ENCODE results near the gene VSTM4.

Gene VSTM4

DNA sequence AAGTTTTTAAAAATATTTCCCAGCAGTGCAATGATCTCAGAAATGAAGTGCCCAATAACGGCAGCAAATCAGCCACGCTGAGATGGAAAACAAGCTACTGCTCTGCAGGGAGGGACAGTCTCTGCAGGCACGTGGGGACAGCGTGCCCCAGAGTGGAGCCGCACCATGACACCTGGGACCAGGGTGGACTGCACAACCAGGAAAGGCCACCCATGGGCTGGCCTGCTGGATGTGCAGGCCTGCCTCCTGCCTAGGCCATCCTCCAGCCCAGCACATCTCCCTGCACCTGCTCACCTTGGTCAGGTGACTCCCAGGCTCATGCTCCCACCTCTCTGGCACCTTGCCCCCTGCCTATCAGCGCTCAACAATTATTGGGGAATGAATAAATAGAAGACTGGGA, 80.4 kb downstream of the VSTM4 start:
- H3K4me3 Mint-ChIP-seq: no peak overlapping the region
- TF ChIP-seq, protein P1, sequence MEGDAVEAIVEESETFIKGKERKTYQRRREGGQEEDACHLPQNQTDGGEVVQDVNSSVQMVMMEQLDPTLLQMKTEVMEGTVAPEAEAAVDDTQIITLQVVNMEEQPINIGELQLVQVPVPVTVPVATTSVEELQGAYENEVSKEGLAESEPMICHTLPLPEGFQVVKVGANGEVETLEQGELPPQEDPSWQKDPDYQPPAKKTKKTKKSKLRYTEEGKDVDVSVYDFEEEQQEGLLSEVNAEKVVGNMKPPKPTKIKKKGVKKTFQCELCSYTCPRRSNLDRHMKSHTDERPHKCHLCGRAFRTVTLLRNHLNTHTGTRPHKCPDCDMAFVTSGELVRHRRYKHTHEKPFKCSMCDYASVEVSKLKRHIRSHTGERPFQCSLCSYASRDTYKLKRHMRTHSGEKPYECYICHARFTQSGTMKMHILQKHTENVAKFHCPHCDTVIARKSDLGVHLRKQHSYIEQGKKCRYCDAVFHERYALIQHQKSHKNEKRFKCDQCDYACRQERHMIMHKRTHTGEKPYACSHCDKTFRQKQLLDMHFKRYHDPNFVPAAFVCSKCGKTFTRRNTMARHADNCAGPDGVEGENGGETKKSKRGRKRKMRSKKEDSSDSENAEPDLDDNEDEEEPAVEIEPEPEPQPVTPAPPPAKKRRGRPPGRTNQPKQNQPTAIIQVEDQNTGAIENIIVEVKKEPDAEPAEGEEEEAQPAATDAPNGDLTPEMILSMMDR (IDR thresholded peaks at IDR 0.05): no peak
- peaks cover 12% of the 10 kb centered on the region for H3K27me3 Mint-ChIP-seq (ENCODE audit: low read depth, poor library complexity)
- H3K27ac Mint-ChIP-seq: no peak overlapping the region
- no peaks in the 10 kb centered on the region for H3K36me3 Mint-ChIP-seq (ENCODE audit: low read depth)
- no peaks in the 10 kb centered on the region for H3K9me3 Mint-ChIP-seq
- no peaks in the 10 kb centered on the region for H3K4me1 Mint-ChIP-seq
- DNase-seq: no peak

DNA sequence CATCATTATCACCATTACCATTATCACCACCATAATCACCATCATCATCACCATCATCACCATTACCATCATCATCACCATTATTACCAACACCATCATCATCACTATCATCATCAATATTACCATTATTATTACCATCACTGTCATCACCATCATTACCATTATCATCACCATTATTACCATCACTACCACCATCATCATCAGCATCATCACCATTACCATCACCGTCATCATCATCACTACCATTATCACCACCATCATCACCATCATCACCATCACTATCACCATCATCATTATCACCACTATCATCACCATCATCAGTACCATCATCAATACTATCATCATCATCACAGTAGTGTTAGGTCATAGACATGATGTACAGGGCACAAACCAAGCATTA, 81.4 kb downstream of the VSTM4 start:
- peaks cover 18% of the 10 kb centered on the region for H3K27me3 Mint-ChIP-seq (ENCODE audit: low read depth, poor library complexity)
- no peak overlapping the region for H3K27ac Mint-ChIP-seq
- H3K9me3 Mint-ChIP-seq: no peaks in the 10 kb centered on the region
- H3K36me3 Mint-ChIP-seq (ENCODE audit: low read depth): no peaks in the 10 kb centered on the region
- TF ChIP-seq, protein P1 (IDR thresholded peaks at IDR 0.05): no peak
- DNase-seq: no peak
- no peak overlapping the region for H3K4me3 Mint-ChIP-seq
- H3K4me1 Mint-ChIP-seq: no peaks in the 10 kb centered on the region

DNA sequence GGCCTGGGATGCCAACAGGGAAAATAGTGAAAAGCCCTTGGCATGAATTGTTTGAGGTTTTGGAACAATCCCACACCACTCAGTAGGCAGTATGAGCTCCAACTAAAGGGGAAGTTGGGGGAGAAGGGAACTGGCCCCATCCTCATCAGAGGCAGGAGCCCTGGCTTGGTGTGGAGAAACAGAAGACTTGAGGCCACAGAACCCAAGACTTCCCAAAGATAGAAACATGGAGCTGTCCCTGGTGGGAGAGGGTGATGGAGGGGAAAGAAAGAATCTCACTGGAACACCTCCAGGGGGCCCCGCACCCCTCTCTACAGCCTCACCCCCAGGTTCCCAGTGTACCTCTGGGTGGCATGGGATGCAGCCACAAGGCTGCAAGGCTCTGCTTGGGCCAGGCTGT, 85.7 kb downstream of the VSTM4 start:
- H3K4me3 Mint-ChIP-seq: no peak overlapping the region
- TF ChIP-seq, protein P1 (IDR thresholded peaks at IDR 0.05): no peak
- H3K4me1 Mint-ChIP-seq: peaks cover 6% of the 10 kb centered on the region
- no peaks in the 10 kb centered on the region for H3K9me3 Mint-ChIP-seq
- no peaks in the 10 kb centered on the region for H3K36me3 Mint-ChIP-seq (ENCODE audit: low read depth)
- H3K27me3 Mint-ChIP-seq (ENCODE audit: low read depth, poor library complexity): peaks cover 10% of the 10 kb centered on the region
- DNase-seq: no peak
- no peak overlapping the region for H3K27ac Mint-ChIP-seq

DNA sequence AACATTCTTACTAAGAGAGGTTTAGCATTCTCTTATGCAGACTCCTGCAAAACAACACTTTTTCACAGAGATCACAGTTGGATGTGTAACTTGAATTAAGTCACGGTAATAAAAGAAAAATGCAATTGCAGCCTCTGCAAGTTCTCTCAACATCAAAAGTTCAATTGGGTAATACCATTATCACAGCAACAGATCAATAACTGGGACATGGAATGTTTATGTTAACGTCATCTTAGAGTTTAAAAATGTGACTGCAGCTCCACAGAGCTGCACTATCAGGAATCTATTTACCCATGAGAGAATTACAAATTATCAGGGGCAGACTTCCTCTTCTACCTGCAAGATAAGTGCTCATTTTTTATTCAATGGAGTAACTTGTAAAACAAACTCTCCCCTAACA, 86.7 kb downstream of the VSTM4 start:
- Mint-ChIP-seq H3K4me1 (peaks cover 13% of the 10 kb centered on the region), H3K36me3 (ENCODE audit: low read depth) (no peaks in the 10 kb centered on the region), H3K27me3 (ENCODE audit: low read depth, poor library complexity) (peaks cover 15% of the 10 kb centered on the region), H3K27ac (no peak overlapping the region), H3K9me3 (no peaks in the 10 kb centered on the region), H3K4me3 (no peak overlapping the region)
- TF ChIP-seq, protein P1 (IDR thresholded peaks at IDR 0.05): no peak
- no peak for DNase-seq

DNA sequence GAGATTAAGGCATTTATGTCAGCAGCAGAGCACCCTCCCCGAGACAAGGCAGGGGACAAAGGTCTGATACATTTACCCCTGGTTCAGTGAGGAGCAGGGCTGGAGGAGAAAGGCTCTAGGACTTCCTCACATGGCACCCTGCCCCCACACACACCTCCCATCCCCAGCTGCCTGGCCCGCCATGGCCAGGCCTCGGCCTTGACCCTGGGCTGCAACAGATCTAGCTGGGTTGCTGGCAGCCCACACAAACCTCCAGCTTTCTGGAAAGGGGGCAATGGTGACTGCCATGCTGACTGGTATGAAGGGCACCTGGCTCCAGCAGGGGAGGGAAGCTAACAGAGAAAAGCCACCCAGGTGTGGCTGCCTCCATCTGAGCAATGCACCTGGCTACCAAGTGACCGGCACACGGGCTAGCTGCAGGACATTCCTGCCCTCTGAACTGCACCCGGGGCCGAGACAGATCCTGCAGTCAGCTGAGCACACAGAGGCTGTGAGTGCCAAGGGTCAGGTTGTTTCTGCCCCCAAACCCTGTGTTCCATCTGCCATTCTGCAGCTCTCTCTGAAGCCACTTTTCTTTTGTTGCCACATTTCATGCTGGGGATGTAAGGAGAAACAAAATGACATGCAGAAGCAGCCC, 89.9 kb downstream of the VSTM4 start:
- TF ChIP-seq, protein P1 (IDR thresholded peaks at IDR 0.05): no peak
- Mint-ChIP-seq H3K4me1 (peaks cover 14% of the 10 kb centered on the region), H3K9me3 (no peaks in the 10 kb centered on the region), H3K4me3 (no peak overlapping the region), H3K27ac (no peak overlapping the region), H3K27me3 (ENCODE audit: low read depth, poor library complexity) (peaks cover 15% of the 10 kb centered on the region), H3K36me3 (ENCODE audit: low read depth) (no peaks in the 10 kb centered on the region)
- DNase-seq: no peak

DNA sequence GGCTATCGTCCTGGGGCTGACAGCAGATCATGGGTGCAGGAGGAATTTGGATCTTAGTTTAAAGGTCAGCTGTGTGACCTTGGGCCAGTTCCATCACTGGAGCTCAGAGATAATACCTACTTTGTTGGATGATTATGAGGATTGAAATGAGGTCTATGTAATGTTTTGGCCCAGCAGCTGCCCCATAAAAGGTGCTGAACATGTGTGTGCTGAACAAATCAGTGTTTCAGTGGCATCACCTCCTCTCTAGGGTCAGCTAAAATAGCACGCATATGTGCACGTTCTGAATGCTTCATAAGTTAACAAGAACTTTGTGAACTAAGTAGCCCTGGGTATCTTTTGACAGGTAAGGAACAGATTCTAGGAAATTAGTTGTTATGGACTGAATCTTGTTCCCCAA, 90.8 kb downstream of the VSTM4 start:
- H3K27me3 Mint-ChIP-seq (ENCODE audit: low read depth, poor library complexity): peaks cover 15% of the 10 kb centered on the region
- H3K27ac Mint-ChIP-seq: no peak overlapping the region
- peaks cover 14% of the 10 kb centered on the region for H3K4me1 Mint-ChIP-seq
- no peak overlapping the region for H3K4me3 Mint-ChIP-seq
- TF ChIP-seq, protein P1 (IDR thresholded peaks at IDR 0.05): no peak
- no peak for DNase-seq
- no peaks in the 10 kb centered on the region for H3K9me3 Mint-ChIP-seq
- H3K36me3 Mint-ChIP-seq (ENCODE audit: low read depth): no peaks in the 10 kb centered on the region

All from nephron progenitor cell (in vitro differentiated cells).